C4-2B (cell line): Measurements from ENCODE around the gene YIPF5.

Experiments used
- CTCF ChIP-seq: fragments of 450-650 bp; conservative IDR thresholded peaks from 2 replicates; pipeline ENCODE4 v1.5.1; 2017; ENCODE audit warnings: mild to moderate bottlenecking
- ZFX ChIP-seq: fragments of 450-650 bp; IDR thresholded peaks from 2 replicates; pipeline ENCODE4 v1.6.1; 2017

- TF ChIP-seq CTCF = no peak
- no peak for TF ChIP-seq ZFX
Observed at GRCh38 chr5:144122081-144122480, 48.4 kb downstream of the YIPF5 start.
